Germinal center (tissue), 1 donor: ENCODE results near the gene GALNT17.
"Not testable (repeated sequence)": the region's sequence is repeated elsewhere in the genome, so short reads cannot be mapped to it uniquely, and the experiment has no call there.

ENCODE experiments used
- DNase-seq: peaks from one replicate; pipeline ENCODE4 v3.0.0; 2012; ENCODE audit warnings: mixed read lengths, low spot score

Gene GALNT17

DNA sequence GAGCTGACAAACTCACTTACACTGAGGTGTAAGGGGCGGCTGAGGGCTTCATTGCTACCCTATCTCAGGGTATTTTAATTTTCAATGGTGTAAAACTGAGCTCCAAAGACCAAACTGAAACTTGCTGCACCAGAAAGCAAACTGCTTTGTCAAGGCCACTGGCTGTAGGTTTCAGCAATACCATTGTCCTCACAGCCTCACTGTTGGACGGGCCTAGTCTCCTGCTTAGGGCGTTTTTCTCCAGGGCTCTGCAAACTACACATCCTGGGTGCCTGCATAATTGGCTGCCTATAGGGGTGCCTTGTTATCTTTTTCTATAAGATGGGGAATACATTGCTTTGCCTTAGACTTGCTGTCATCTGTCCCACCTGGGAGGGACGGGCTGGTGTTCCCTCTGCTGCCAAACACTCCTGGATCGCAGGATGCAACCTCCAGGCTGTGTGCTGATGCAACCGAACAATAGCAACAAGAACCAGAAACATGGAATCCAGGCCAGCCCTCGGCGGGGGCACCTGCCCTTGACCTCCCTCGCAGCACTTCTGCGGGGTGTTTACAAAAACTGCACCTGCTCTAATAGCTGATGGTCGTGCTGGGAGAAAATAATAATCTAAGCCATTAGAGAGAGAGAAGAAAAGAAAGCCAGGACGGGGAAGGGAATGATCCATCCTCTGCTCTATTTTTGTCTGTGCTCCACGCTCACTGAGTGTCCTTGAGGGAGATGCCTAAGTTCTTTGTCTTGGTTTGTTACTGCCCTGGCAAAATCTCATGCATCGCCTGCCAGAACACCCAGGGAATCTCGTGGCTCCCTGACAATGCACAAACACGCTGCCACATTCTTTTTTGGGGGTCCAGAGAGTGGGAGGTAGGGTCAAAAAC lies 104.5 kb downstream of the GALNT17 start:
- DNase-seq, result no peak

DNA sequence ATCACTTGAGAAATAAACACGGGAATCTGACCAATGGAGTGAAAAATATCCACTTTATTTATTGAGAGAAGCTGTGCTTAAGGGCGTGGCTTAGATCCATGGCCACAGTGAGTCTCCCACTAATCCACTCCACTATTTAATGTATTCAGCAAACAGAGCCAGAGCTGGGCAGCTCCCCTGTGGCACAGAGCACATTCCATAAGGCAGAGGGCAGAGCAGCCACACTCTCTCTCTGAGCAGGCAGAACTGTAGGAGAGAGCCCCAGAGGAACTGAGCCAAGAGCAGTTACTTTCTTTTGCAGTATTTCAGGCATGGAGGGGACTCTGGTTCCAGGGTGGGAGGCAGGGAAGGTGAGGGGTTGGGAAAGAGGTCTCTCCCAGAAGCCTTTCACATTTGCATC lies 106.0 kb downstream of the GALNT17 start:
- DNase-seq, result no peak

DNA sequence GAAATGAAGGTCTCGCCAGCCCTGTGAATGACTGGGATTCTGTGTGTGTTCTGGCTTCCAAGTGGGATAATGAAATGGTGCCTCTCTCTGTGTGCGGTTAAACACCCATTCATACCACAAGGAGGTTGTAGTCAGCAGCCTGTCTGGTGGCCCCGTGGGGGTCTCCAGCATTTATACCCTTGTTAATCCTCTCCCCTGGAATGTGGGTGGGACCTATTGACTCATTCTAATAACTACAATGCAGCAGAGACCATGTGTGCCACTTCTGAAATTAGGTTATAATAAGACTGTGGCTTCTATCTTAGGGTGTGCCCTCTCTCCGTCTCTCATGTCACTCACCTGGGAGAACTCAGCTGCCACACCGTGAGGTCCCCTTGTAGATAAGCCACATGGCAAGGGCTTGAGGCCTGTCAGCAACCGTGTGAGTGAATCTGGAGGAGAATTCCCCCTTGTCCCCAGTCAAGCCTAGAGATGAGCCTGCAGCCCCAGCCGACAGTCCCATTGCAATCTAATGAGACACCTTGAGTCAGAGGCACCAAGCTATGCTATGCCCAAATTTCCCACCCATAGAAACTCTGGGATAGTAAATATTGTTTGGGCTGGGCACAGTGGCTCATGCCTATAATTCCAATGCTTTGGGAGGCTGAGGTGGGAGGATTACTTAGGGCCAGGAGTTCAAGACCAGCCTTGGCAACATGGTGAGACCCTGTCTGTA lies 106.8 kb downstream of the GALNT17 start:
- DNase-seq, result no peak

DNA sequence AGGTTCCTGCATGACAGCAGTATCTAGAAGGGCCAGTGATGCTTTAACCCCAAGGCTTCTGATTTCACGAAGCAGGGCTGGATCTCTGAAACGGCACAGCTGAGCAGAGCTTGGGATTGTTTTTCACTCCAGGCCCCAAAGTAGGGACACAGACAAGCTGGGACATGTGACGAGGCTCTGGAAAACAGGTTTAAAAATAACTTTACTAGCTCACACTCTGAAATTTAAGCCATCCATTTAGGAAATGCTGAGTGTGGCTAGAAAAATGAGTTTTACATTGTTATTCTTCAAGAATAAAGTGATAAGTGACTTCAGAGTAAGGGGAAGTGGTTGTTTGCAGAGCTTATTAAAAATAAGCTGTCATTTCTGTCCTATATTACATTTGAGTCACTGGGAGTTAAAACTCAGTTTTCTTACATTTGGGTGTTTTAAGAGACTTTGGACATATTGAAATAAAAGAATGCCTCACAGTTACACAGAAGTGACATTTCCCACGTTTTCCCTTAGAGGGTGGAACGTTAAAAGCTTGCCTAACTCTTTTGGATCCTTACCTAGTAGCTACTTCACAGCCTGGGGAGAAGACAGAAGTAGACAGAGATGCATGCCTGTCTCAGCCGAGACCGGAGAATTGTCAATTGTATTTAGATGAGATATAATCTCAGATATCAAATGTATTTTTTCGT lies 107.8 kb downstream of the GALNT17 start:
- DNase-seq, result no peak

DNA sequence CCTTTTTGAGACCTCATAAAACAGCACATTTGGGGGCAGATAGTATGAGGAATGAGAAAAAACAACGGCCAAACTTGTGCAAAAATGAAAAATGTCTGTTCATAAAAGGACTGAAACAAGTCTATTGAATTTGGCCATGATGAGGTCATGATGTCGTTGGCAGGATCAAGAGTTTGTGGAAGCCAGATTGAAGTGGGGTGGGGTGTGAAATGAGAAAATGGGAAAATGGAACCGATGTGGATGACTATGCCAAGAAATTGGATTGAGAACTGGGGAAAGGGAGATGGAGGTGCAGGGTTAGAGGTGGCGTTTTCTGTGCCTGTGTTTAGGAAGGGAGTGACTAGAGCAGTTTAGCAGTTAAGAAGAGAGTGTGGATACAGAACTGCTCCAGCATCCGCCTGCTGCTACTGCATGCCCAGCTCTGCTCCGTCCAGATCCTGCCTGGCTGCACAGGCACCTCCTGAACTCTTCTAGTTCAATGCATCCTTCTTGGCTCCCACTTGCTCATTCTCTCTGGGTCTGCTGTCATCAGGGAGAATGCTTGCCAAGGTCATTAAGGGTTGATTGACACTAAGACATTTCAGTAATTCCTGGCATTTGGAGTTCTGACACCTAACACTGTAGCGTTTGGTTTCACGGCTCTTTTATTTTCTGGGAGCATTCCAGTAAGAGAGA lies 111.9 kb downstream of the GALNT17 start:
- DNase-seq, result no peak

DNA sequence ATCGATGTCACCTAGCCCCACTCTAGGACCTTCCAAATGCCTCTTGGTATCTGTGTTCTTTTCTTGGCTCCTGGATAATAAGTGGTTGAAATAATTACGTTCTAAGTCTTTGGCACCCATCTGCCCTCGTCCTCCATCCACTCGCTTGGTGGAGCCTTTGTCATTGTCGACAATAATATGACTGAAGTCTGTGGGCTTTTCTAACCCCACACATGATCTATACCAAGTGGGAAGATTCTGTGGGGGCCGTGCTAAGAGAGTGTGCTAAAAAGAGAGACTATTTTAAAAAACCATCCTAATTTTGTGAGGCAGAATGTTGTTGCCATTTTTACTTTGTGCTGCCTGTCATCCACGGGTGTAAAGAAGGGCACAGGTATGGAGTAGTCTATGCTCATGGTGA lies 113.1 kb downstream of the GALNT17 start:
- no peak for DNase-seq

DNA sequence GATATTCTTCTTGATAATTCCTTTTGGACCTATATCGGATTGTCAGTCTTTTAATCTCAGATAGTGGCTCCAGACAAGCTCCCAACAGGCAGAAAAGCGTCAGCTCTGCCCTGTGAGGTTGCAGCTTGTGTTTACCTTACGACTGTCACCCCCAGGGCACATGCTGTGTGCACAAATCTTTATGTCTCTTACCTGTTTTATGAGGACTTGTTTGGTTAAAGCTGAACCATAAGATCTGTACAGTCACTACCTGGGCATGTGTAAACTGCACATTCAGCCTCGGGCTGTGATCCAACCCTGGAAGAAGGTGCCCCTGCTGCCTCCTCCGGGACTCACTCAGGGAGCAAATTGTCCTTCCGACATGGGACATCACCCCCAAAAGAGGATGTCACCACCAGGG lies 119.8 kb downstream of the GALNT17 start:
- DNase-seq, result no peak

DNA sequence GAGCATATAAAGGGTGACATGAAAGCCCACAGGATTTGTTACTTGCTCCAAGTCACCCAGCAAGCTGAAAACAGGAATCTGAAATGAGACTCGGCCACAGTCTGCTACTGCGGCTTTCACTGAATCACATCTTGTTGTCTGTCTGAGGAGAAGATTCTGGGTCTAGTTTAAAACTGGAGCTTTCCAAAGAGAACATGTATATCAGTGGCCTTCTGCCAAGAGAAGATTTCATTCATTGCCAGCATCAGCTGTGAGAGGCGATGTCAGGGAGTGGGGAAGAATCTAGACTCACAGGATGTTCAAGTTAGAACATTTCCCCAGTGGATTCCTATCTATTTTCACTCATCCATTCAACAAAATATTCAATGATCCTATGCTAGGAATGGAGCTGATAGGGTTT lies 122.8 kb downstream of the GALNT17 start:
- DNase-seq, result no peak

DNA sequence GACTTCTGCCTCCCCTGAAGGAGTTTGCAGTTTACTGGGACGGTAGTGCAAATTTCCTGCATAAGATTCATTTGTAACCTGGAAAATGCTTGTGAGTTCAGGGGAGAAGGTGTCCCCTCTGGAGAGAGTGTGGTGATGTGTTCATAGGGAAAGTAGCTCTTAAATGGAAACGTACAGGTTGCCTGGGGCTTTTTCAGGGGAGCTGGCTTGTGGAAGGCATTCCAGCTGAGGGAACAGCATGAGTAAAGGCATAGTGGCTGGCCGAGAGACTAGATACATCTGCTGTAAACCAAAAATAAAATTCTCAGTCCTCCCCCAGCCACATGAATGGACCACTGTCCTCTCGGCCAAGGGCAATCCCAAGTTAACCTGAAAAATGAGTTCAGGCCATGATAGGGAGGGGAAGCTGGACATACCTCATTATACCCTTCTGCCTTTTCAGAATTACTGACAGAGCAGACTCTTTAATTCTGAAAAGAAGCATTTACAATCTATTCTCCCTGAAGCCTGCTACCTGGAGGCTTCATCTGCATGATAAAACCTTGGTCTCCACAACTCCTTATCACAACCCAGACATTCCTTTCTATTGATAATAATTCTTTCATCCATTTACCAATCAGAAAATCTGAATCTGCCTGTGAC lies 123.7 kb downstream of the GALNT17 start:
- DNase-seq, result no peak

DNA sequence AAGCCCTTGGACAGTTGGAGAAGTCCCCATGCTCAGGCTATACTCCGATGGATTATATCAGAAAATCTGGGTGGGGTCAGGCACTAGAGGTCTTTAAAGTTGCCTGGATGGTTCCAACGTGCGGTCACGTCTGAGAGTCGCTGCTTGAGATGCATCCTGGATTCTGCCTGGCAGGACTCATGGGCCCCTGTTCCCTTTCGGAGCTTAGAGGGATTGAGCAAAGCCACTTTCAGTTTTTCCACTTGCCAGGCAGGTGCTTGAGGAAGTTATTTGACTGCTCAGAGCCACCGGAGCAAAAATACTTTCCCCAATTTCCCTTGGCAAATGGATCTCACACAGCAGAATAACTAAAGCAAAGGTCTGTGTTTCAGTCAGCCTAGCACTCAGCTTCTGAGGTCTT lies 129.1 kb downstream of the GALNT17 start:
- no peak for DNase-seq

DNA sequence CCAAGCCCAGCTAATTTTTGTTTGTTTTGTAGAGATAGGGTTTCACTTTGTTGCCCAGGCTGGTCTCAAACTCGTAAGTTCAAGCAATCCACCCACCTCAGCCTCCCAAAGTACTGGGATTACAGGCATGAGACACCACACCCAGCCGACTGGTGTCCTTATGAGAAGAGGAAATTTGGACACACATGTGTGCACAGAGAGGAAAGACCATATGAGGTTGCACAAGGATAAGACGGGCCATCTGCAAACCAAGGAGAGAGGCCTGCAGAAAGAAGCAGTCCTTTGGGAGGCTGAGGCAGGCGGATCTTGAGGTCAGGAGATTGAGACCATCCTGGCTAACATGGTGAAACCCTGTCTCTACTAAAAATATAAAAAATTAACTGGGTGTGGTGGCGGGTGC lies 130.9 kb downstream of the GALNT17 start:
- DNase-seq, result not testable (repeated sequence)

DNA sequence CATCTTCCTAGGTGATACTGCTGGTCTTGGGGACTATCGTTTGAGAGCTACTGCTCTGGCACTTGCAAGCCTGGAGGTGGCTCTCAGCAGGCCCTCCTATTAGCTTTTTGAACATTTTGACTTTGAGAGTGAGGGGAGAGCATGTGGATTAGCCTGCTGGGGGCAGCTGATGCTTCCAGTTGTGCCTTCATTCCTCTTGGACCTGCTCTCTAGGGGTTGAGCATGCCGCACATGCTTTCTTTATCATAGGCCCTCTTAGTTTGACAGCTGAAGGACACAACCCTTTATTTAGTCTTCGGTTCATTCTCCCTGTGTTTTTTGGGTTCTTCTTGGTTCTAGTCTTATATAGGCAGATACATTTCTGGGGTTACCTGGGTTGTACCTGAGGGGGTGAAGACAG lies 132.1 kb downstream of the GALNT17 start:
- no peak for DNase-seq

DNA sequence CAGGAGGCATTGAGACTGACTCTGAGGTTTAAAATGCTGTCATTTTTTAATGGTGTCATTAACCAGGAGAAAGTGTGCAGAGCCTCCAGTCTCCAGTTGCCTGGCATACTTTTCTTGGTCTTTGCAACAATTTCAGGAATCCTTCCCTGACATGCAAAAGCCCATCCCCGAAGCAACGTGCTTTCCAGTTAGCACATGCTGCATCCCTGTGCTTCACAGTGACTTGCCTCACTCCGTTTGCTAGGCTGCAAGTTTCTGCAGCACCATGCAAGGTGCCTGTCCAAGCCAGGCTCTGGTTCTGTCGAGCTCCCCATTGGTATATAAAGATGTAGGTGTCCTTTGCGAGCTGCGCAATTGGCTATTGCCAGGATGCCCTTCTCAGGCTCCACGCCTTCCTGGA lies 135.0 kb downstream of the GALNT17 start:
- no peak for DNase-seq

DNA sequence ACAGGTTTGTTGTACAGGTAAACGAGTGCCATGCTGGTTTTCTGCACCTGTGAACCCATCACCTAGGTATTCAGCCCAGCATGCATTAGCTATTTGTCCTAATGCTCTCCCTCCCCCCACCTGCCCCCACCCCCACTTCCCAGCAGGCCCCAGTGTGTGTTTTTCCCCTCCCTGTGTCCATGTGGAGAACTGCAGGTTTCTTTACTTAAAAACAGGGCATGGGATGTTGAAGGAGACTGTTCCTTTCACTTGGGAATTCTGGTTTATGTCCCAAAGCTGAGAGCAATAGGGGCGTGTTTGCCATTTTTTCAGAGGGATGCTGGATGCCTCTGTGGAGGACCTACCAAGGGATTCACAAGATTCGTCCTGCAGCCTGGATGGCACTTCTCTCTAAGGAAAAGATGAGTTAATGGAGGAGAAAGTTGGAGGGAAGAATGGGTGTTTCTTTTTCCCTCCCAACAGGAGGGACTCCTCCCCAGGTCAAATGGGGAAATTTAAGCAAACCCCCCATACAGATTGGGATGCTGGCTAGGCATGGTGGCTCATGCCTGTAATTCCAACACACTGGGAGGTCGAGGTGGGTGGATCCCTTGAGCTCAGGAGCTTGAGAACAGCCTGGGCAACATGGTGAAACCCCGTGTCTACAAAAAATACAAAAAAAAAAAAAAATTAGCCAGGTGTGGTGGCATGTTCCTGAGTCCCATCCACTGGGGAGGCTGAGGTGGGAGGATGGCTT lies 136.0 kb downstream of the GALNT17 start:
- no peak for DNase-seq

DNA sequence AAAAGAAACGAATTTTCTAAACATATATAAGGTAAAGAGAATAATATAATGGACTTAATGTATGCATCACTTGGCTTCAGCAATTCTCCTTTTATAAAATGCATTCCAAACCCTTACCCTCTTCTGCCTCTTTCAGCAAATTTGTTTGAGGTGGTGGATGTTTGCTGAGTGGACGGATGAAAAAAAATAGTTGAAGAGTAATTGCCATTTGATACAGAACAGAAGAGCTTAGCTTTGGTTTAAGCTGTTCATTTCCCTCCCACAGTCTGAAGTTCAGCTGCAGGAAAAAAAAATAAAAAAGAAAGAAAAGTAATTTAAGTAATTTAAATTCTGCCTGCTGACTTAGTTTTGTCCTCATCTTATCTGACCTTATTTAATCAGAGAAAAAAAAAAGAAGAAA lies 138.6 kb downstream of the GALNT17 start:
- no peak for DNase-seq

DNA sequence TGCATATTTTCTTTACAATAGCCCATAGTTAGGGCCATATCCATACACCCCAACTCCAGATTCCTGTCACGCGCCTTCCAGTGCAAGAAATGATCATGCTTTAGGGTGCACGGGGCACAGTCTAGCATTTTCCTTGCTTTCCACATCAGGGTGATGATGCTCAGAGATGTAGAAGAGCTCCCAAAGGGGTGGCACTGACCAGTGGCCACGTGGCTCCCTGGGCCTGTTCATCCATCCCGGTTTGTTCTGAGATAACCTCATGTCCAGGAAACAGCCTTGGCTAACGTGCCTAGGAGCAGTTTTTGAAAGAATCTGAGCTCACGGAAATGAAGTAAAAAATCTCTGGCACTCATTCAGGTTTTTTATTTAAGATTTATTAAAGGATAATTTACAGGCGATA lies 139.3 kb downstream of the GALNT17 start:
- no peak for DNase-seq

DNA sequence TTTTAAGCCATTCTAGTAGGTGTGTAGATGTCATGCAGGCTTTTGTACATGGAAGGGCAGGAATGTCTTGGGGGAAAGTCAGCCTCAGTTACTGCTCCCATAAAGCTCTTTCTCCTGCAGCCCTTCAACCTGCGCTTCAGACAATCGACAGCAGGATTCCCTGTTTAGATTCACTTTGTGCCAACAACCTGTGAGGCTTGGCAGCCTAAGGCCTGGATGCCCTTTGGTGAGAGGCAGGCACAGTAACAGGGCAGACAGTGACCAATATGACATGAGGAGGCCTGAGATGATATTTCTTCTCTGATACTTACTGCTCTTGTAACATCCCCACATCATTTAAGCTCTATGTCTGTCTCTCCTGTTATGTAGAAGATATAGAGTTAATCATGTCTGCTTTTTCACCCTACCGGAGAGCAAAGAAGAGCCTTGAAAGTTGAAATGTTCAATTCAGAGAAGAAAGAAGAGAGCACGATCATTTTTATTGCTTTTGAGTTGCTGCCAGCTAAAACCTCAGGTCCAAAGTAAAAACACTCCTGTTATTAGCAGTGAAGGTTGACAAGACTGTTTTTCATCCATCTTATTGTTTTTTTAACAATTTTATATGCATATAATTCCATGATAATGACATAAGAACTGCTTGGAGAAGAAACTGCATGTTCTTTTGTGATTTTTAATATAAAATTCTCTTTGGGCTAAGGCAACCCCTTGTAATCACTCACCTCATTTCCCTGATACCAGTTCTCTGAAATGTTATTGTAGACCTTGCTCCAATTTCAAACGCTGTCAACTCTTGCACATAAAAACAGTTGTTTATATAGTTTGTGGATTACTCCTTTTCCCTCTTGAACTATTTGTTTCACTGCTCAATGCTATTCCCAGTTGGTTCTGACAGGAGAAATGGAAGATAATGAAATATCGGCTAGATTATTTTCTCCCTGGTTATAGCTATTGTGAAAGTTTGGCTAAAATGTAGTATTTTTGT lies 140.9 kb downstream of the GALNT17 start:
- no peak for DNase-seq

DNA sequence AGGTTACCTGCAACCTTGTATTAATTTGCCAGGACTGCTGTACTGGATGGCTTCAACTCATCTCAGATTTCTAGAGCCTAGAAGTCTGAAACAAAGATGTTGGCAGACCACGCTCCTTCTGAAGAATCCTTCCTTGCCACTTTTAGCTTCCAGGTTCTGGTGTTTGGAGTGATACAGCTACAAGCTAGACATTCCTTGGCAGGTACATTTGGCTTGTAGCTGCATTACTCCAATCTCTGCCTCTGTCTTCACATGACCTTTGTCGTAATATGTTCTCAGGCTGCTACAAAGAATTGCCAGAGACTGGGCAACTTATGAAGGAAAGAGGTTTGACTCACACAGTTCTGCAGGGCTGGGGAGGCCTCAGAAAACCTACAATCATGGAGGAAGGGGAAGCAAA lies 146.3 kb downstream of the GALNT17 start:
- no peak for DNase-seq

DNA sequence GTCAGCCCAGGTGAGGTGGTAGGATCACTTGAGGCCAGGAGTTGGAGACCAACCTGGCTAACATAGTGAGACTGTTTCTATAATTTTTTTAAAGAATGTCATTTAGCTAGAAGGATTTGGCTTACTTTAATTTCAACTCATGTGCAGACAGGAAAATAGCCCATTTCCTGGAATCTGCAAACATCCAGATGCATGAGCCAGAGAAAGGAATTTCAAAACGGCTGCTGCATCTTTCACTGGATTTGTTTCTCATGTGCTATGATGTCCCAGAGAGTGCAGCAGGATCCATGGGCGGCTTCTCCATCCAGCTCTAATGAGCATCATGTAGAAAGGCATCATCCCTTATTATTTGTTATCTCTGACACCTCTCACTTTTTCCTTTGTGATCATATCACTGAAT lies 149.3 kb downstream of the GALNT17 start:
- no peak for DNase-seq

DNA sequence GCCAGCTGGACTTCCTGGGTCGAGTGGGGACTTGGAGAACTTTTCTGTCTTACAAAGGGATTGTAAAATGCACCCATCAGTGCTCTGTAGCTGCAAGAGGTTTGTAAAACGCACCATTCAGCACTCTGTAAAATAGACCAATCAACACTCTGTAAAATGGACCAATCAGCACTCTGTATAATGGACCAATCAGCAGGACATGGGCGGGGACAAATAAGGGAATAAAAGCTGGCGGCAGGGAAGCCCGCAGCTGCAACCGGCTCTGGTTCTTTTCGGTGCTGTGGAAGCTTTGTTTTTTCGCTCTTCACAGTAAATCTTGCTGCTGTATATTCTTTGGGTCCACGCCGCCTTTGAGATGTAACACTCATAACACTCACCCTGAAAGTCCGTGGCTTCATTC lies 151.9 kb downstream of the GALNT17 start:
- DNase-seq, result no peak
